Measurements from ENCODE around the gene ARPC5.

Gene ARPC5

DNA sequence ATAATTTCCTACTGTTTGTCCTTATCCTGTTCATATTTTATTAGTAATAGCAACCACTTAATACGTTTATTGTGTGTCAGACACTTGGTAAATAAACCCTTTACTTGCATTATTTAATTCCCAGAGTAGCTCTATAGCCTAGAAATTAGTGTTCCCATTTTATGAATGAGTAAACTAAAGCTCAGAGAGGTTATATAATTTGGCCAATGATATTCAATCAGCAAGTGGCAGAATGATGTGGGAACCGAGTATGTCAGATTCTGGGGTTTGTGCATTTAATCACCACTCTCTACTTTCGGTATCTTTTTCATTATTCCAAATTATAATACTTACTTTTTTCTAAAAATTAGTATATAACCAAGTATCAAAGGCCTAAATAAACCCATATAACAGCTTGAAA, 6.6 kb upstream of the ARPC5 start:
- TF ChIP-seq, protein P1, sequence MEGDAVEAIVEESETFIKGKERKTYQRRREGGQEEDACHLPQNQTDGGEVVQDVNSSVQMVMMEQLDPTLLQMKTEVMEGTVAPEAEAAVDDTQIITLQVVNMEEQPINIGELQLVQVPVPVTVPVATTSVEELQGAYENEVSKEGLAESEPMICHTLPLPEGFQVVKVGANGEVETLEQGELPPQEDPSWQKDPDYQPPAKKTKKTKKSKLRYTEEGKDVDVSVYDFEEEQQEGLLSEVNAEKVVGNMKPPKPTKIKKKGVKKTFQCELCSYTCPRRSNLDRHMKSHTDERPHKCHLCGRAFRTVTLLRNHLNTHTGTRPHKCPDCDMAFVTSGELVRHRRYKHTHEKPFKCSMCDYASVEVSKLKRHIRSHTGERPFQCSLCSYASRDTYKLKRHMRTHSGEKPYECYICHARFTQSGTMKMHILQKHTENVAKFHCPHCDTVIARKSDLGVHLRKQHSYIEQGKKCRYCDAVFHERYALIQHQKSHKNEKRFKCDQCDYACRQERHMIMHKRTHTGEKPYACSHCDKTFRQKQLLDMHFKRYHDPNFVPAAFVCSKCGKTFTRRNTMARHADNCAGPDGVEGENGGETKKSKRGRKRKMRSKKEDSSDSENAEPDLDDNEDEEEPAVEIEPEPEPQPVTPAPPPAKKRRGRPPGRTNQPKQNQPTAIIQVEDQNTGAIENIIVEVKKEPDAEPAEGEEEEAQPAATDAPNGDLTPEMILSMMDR (IDR thresholded peaks at IDR 0.05) = no peak

DNA sequence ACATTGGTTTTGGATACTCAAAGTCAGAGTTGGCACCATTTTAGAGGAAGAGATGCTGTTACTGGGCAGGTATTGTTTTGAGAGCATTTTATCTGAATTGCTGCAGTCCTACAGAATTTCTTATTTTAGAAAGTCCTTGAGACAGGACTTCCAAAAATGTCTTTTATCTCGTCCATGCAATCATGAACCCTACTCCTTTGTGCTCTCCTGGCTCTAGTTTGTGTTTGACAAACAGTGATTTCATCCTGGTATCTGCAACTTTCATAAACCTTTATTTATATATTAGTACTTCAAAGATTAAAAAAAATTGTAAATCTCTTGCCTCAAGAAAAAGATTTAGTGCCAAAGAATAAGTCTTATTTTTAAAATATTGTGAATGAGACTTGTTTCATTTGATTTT, 4.6 kb upstream of the ARPC5 start:
- TF ChIP-seq, protein P1 (IDR thresholded peaks at IDR 0.05) = no peak

DNA sequence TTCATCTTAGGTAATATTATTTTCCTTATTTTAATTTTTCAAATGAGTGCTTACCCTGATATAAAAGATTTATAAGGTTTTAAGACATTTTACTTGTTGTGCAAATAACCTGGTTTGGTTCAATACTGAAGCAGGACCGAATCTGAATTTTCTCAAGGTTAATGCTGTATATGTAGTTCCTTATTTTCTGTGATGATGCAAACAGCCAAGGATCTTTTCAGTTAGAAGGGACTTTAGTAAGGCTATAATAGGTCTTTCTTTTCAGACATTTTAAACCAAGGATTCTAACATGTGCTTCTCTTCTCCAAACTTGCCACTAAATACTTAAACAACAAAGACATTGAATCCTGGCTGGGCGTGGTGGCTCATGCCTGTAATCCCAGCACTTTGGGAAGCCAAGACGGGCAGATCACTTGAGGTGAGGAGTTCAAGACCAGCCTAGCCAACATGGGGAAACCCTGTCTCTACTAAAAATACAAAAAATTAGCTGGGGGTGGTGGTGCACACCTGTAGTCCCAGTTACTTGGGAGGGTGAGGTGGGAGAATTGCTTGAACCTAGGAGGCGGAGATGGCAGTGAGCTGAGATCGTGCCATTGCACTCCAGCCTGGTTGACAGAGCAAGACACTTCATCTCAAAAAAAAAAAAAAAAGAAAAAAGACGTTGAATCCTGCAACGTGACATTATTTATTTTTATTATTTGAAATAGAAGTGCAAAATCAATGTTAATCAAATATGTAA, 3.2 kb upstream of the ARPC5 start:
- TF ChIP-seq, protein P1 (IDR thresholded peaks at IDR 0.05) = no peak

DNA sequence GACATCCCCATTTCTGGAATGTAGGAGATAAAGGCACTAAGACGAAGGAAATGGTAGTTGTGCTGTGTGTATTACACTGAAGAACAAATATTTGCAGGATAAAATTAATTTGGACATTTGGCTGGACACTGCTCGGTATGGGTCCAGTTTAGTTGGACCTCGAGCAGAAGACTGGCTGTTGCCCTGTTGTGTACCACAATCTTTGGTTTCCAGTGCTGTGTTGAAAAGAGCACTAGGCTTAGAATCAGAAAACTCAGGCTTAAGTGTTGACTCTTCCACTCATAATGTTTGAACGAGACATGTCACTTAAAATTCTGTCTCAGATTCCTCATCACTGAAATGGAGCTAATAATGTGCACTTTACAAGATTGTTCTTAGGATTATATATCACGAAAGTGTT, 1.2 kb upstream of the ARPC5 start:
- TF ChIP-seq, protein P1 (IDR thresholded peaks at IDR 0.05) = no peak

DNA sequence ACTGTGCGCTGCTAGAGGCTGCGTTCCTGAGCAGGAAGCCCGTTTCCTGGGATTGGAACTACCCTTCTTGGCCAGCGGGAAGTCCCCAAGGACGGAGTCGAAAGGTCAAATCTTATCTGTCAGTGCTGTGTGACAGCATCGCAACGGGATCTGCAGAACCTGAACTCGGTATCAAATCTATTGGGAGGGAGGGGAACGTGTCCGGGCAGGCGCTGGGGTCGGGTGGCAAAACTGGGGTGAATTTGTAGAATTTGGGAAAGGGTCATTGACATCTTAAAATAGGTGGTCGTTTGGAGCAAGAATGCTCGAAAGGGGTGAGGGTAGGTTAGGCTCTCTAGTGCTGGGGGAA, 725 bp upstream of the ARPC5 start:
- TF ChIP-seq, protein P1 (IDR thresholded peaks at IDR 0.05) = no peak

DNA sequence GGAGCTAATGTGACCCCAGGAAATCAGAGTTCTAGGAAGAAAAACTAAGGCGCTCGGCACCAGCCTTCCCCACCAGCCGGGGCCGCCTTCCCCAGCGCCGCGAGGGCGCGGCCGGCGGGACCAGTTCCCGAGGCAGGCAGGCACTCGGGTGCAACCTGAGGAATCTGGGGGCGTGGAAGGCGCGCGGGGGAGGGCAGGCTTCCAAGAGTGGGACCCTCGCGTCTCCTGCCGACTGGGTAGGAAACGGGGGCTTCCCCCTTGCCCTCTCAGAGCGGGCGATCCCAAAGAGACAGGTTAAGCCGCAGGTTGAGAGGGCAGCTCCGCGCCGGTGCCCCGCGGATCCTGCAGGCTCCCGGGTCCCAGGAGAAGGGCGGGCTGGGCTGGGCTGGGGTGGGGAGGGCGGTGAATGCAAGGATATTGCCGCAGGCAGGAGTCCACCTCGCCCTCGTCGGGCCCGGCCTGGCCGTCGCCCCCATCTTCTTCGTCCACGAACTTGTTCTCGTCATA, 431 bp downstream of the ARPC5 start:
- TF ChIP-seq, protein P1 (IDR thresholded peaks at IDR 0.05) = no peak

DNA sequence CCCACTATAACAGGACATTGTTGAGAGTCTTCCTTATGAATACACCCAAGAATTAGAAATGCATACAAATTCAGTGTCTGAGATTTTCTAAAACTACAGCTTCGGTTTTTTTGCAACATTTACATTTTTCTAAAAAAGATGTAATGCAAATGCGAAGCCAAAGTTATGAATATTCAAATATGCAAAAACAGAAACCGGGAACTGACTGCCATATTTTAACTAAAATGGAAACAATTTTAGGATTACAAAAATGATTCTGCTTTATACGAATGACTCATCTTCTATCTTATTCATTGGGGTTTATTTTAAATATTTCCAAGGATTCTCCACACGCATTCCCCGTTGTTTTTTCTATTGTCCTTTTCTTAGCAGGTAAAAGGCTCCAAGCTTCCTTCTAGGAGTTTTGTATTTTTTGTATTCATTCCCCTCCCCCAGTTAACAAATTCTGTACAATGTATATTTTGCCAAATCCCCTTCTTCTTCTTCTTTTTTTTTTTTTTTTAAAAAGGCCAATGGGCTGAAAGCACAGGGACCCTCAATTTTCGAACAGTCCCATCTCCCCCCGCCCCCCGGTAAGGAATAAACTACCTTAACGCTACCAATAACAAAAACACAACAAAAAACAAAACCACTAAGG, 1.0 kb downstream of the ARPC5 start:
- TF ChIP-seq, protein P1 (IDR thresholded peaks at IDR 0.05) = no peak
